HG03045 (cell line): ENCODE data around the gene FCSK.
"Not testable (repeated sequence)": the region's sequence is repeated elsewhere in the genome, so short reads cannot be mapped to it uniquely, and the experiment has no call there.

ENCODE experiments used
- ATAC-seq: cut with Tn5 transposase; IDR thresholded peaks from one replicate; pipeline ENCODE4 v1.9.1; 2021; ENCODE audit warnings: mild to moderate bottlenecking, moderate library complexity; ENCODE audit not compliant: unreplicated experiment

The FCSK gene

GRCh38 chr16:70522216-70523075, 68.1 kb downstream of the FCSK start:
- no peak for ATAC-seq

GRCh38 chr16:70523076-70523742, 68.8 kb downstream of the FCSK start, which contains the start of gene COG4:
Gene COG4 (minus strand): TSS chr16:70523554. CDS start chr16:70523543, 11 bp downstream.
- ATAC-seq, result peak; percentile 55

GRCh38 chr16:70523743-70524398, 69.5 kb downstream of the FCSK start, which contains the start of gene SF3B3:
Gene SF3B3 (plus strand): TSS chr16:70523816. CDS start chr16:70526657, 2,841 bp downstream.
- peak; percentile 52 for ATAC-seq

GRCh38 chr16:70524399-70524825, 70.0 kb downstream of the FCSK start:
- ATAC-seq, result not testable (repeated sequence)

- no peak for ATAC-seq
These were observed 72.0 kb downstream of the FCSK start for GRCh38 chr16:70526403-70526802.

- ATAC-seq, result no peak
These were observed 73.1 kb downstream of the FCSK start for GRCh38 chr16:70527315-70527996.

- no peak for ATAC-seq
These were observed 74.8 kb downstream of the FCSK start for GRCh38 chr16:70529051-70529777.
